ENCODE results near the gene HOMER3.

The HOMER3 gene

DNA sequence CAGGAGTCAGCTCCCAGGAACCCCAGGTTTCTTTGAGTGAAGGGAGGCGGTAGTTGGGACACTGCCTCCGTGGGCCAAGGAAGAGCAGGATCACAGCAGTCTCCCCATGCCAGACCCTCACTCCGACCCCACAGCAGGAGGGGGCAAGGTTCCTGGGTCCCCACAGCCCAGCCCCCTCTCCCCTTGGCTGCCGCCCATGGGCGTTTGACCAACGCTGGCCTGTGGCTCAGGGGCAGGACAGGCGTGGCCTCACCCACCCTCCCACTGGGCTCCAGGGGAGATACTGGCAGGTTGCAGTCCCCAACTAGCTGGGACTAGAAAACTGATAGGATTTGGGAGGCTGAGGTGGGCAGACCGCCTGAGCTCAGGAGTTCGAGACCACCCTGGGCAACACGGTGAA is 31.0 kb downstream of the HOMER3 start:
- TF ChIP-seq, protein P1, sequence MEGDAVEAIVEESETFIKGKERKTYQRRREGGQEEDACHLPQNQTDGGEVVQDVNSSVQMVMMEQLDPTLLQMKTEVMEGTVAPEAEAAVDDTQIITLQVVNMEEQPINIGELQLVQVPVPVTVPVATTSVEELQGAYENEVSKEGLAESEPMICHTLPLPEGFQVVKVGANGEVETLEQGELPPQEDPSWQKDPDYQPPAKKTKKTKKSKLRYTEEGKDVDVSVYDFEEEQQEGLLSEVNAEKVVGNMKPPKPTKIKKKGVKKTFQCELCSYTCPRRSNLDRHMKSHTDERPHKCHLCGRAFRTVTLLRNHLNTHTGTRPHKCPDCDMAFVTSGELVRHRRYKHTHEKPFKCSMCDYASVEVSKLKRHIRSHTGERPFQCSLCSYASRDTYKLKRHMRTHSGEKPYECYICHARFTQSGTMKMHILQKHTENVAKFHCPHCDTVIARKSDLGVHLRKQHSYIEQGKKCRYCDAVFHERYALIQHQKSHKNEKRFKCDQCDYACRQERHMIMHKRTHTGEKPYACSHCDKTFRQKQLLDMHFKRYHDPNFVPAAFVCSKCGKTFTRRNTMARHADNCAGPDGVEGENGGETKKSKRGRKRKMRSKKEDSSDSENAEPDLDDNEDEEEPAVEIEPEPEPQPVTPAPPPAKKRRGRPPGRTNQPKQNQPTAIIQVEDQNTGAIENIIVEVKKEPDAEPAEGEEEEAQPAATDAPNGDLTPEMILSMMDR (IDR thresholded peaks at IDR 0.05; ENCODE audit: low read depth, low read length, missing control alignments) = no peak
- no peak for DNase-seq (ENCODE audit: low read depth)
- no peak overlapping the region for H3K4me3 ChIP-seq (ENCODE audit: low read depth, low read length)
- in situ Hi-C loops (cut with HindIII; ENCODE audit: low sequenced_read_pairs) = no loop called here

DNA sequence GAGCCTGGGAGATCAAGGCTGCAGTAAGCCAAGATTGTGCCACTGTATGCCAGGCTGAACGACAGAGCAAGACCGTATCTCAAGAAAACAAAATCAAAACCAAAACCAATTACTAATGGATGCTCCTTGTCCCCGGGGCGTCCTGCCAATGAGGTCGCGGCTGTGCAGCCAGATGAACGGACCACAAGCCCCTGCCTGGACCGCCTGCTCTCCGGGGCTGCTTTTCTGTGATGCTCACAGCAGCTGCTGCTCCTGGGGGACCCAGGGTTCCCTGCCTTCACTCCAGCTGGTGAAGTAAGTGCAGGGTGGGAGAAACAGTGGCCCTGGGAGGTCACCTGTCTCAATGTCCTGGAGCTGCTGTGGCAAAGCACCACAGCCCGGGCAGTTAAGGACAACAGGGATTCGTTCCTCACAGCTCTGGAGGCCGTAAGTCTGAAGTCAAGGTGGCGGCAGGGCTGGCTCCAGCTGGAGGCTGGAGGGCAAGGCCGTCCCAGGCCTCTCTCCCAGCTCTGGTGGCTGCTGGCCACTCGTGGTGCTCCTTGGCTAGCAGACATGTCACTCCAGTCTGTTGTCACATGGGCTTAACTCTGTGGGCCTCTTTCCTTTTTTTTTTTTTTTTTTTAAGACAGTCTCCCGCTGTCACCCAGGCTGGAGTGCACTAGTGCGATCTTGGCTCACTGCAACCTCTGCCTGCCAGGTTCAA is 31.9 kb downstream of the HOMER3 start:
- no peak for DNase-seq (ENCODE audit: low read depth)
- H3K4me3 ChIP-seq (ENCODE audit: low read depth, low read length) = no peak overlapping the region
- in situ Hi-C loops (cut with HindIII; ENCODE audit: low sequenced_read_pairs) = no loop called here
- TF ChIP-seq, protein P1 (IDR thresholded peaks at IDR 0.05; ENCODE audit: low read depth, low read length, missing control alignments) = no peak

DNA sequence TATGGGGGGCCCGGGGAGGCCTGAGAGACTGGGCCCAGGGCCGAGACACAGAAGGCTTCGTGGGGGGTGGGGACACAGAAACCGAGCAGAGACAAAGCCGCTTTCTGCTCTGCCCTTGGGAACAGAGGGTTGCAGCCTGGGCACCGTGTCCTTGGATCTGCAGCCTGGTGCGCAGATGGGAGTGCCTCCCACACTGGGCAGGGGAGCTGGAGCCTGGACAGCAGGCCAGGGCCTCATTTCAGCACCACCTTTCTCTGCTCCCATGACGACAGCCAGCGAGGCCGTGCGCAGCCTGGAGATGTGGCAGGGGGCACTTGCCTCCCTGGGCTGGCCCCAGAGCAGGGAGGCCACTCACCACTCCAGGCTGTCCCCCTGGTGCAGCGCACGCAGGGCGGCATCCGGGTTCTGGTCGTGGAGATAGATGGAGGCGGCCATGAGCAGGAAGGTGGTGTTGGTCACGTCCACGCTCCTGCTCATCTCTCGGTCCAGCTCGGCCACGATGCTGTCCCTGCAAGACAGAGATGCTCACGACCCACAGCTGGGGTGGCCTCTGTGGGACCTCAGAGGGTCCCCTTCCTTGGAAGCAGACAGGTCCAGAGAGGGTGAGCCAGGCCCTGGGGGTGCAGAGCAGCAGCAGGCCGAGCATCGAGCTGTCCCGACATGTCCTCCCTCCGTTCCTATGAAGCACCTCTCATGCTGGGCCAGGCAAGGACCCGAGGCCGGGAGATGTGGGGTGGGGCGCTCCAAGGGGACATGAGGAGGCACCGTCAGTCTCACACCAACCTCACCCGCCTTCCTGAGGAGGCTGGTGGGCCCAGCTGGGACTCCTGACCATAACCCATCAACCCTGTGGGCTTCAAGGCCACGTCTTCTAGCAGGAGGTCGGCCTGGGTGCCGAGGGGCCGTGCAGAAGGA is 34.2 kb downstream of the HOMER3 start:
- H3K4me3 ChIP-seq (ENCODE audit: low read depth, low read length) = no peak overlapping the region
- in situ Hi-C loops (cut with HindIII; ENCODE audit: low sequenced_read_pairs) = no loop called here
- TF ChIP-seq, protein P1 (IDR thresholded peaks at IDR 0.05; ENCODE audit: low read depth, low read length, missing control alignments) = no peak
- no peak for DNase-seq (ENCODE audit: low read depth)

DNA sequence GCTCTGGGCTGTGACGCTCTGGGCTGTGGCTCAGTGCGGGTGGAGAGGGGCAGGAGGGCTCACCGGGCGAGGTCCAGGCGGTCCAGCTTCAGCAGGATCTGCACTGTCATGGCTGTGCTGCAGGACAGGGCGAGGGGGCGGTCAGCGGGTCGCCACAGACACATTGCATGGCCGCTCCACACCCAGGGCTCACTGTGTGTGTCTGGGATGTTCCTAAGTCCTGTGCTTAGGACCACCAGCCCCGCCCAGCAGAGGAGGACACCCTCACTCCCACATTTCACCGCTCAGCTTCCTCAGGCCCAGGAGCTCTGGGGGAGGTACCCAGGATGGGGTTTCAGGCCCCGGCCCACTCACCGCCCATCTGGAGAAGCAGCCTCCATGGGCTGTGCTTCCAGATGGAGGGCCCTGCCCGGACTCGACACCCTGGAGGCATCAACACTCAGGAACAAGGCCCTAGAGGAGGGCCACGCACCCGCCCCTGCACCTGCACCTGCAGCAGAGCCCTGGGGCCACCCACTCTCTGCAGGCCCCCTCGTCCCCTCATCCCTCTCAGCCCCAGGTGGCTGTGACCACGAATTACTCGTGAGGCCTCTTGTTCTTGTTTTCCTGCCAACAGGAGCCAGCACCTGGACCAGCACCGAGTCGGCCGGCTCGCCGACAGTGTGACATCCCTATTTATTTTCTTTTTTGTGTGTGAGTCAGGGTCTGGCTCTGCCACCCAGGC is 35.3 kb downstream of the HOMER3 start:
- TF ChIP-seq, protein P1 (IDR thresholded peaks at IDR 0.05; ENCODE audit: low read depth, low read length, missing control alignments) = no peak
- in situ Hi-C loops (cut with HindIII; ENCODE audit: low sequenced_read_pairs) = no loop called here
- no peak overlapping the region for H3K4me3 ChIP-seq (ENCODE audit: low read depth, low read length)
- DNase-seq (ENCODE audit: low read depth) = no peak

DNA sequence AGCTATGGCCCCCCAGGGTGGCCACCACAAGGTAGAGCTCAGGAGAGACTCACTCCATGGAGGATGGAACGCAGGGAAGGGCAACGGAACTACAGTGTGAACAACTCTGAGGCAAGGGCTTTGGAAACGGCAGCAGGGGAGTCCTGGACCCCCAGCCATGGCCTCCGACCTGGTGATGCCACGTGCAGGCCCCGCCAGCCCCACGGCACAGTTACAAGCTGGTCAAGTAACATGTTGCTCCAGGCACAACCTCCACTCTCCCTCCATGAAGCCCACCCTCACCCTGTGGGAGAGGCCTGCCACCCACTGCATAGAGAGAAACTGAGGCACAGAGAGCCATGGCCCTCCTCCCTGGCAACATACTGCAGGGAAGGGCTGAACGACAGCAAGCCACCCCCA is 36.0 kb downstream of the HOMER3 start:
- in situ Hi-C loops (cut with HindIII; ENCODE audit: low sequenced_read_pairs) = no loop called here
- H3K4me3 ChIP-seq (ENCODE audit: low read depth, low read length) = no peak overlapping the region
- TF ChIP-seq, protein P1 (IDR thresholded peaks at IDR 0.05; ENCODE audit: low read depth, low read length, missing control alignments) = no peak
- no peak for DNase-seq (ENCODE audit: low read depth)

DNA sequence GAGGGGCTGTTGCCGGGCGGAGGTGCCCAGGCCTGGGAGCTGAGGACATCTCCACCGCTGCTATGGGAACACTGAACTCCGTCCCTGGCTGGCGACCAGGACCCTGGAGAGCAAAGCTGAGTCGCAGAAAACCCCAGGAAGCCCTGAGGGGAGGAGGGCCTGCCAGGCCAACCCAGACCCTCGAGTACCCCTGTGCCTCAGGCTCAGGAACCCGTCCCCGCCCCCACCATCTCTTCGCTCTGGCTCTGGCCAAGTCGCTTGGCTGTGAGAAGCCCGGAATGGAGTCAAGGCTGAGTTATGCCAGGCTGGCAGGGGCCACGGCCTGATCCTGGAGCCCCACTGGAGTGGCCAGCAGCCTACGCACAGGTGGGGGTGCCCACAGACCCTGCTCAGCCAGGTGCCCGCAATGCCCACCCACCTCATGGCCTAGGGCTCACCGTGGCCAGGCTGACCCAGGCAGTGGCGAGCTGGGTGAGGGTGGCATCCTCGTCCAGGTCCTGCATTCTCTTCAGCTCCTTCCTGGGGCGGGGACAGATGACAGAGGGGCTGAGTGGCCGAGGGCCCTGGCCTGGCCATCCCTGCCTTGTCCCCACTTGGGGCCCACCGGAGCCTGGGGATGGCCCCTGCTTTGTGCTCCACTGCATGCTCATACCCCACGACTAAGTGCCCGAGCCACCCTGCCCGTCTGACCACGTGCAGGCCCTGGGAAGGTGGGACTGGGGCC is 36.5 kb downstream of the HOMER3 start:
- in situ Hi-C loops (cut with HindIII; ENCODE audit: low sequenced_read_pairs) = no loop called here
- TF ChIP-seq, protein P1 (IDR thresholded peaks at IDR 0.05; ENCODE audit: low read depth, low read length, missing control alignments) = no peak
- H3K4me3 ChIP-seq (ENCODE audit: low read depth, low read length) = no peak overlapping the region
- DNase-seq (ENCODE audit: low read depth) = no peak

Measured in astrocyte of the cerebellum (primary cell).